Sigmoid colon (tissue), 7 donors: ENCODE data around the gene RNASEH1. TPM values are rescaled to one million over a fixed set of nuclear protein-coding genes. Genes with fewer than 3 reads are reported as not detected.

ENCODE experiments used
- DNase-seq: peaks from one replicate; pipeline ENCODE4 v3.0.0-alpha.2; 2019
- H3K27ac ChIP-seq, 4 donors: fragments of 200-600 bp; sonication (generic); one replicate each; pipeline ENCODE4 v1.5.1; 2016 to 2019; ENCODE audit warnings: mild to moderate bottlenecking in 1 of 4
- H3K27me3 ChIP-seq, 3 donors: fragments of 200-600 bp; sonication (generic); one replicate each; pipeline ENCODE4 v1.5.1; 2019; ENCODE audit warnings: mild to moderate bottlenecking in 1 of 3
- H3K36me3 ChIP-seq, 4 donors: fragments of 200-600 bp; sonication (generic); one replicate each; pipeline ENCODE4 v1.5.1; 2016 to 2019
- H3K4me1 ChIP-seq, 4 donors: fragments of 200-600 bp; sonication (generic); one replicate each; pipeline ENCODE4 v1.5.1; 2017 to 2019
- H3K4me3 ChIP-seq, 4 donors: fragments of 200-600 bp; sonication (generic); one replicate each; pipeline ENCODE4 v1.5.1; 2017 to 2019; ENCODE audit warnings: mild to moderate bottlenecking in 2 of 4, moderate library complexity in 1 of 4
- H3K9me3 ChIP-seq, 4 donors: fragments of 200-600 bp in 3 of 4; sonication (generic) in 3 of 4; one replicate each; pipeline versions ENCODE4 v1.5.1 to v1.6.1; 2013 to 2019
- CTCF ChIP-seq, 4 experiments: fragments of 450-650 bp in 3 of 4; fragments of 200-600 bp in 1 of 4; IDR thresholded peaks; one replicate each; pipeline ENCODE4 v1.5.1; 2016 to 2019; ENCODE audit warnings: antibody characterized with exemption in 4 of 4, mild to moderate bottlenecking in 3 of 4, moderate library complexity in 2 of 4
- EP300 ChIP-seq, 4 donors: sonication (generic); formaldehyde crosslinking; IDR thresholded peaks; one replicate each; pipeline ENCODE4 v1.6.1; 2017; ENCODE audit warnings: antibody characterized with exemption in 4 of 4
- POLR2A ChIP-seq, 2 donors: fragments of 450-650 bp; IDR thresholded peaks; one replicate each; pipeline ENCODE4 v1.6.1; 2016; ENCODE audit warnings: antibody characterized with exemption in 2 of 2, mild to moderate bottlenecking in 2 of 2, moderate library complexity in 2 of 2
- POLR2AphosphoS5 ChIP-seq, 4 donors: sonication (generic); formaldehyde crosslinking; IDR thresholded peaks; one replicate each; pipeline ENCODE4 v1.6.1; 2017; ENCODE audit warnings: antibody characterized with exemption in 4 of 4
- WGBS, 2 donors: extraction: QIAGEN DNeasy Blood & Tissue Kit; methylation state at CpG; one replicate each; pipeline ENCODE4 v1.1.7; 2013; 5-methylcytosine and 5-hydroxymethylcytosine counted together
- intact Hi-C: fragments of 100-400 bp; cut with DNase I; formaldehyde crosslinking; loops from one replicate; pipeline ENCODE4 v1.15.1; 2023
- polyA plus RNA-seq, 3 donors: library from polyadenylated mRNA; stranded (reverse); fragments of 200-250 nt; gene quantifications; one replicate each; pipeline ENCODE4 v1.2.3, GENCODE V29; 2013
- total RNA-seq, 4 donors: library from RNA; depleted of rRNA; stranded (reverse); fragments of >200 nt; gene quantifications; one replicate each; pipeline ENCODE4 v1.1.0, GENCODE V29; 2016
- donor health status: healthy with polysubstance abuse.
- donor health status: Bipolar disorder and iron deficiency.
- donor health status: healthy.

RNASEH1 gene
- total and polyA plus RNA-seq, 7 donors = 10.4 to 28.4 (median 20.5) TPM

GRCh38 chr2:3527886-3528785, 30.0 kb downstream of the RNASEH1 start:
- Histone ChIP-seq H3K27me3 (no peaks in the 10 kb centered on the region), H3K4me1 (peaks cover 0 to 33% (median 28%) of the 10 kb centered on the region in 4 donors), H3K4me3 (no peak overlapping the region), H3K36me3 (peaks cover 0 to 13% (median 5%) of the 10 kb centered on the region in 4 donors), H3K27ac (no peak overlapping the region), H3K9me3 (no peaks in the 10 kb centered on the region)
- DNase-seq = no peak
- TF ChIP-seq POLR2A (IDR thresholded peaks at IDR 0.05) (no peak), POLR2AphosphoS5 (IDR thresholded peaks at IDR 0.05) (no peak), CTCF (IDR thresholded peaks at IDR 0.05) (no peak), EP300 (IDR thresholded peaks at IDR 0.05) (no peak)
- intact Hi-C loops = no loop called here
- WGBS, 2 donors = 87 to 94% methylated on average over 40 of the region's 40 CpGs

- no peak for DNase-seq
- intact Hi-C loops = no loop called here
- Histone ChIP-seq H3K27me3 (no peaks in the 10 kb centered on the region), H3K36me3 (peaks cover 0 to 8% (median under 1%) of the 10 kb centered on the region in 4 donors), H3K27ac (no peak overlapping the region), H3K9me3 (no peaks in the 10 kb centered on the region), H3K4me3 (no peak overlapping the region), H3K4me1 (peaks cover 0 to 34% (median 32%) of the 10 kb centered on the region in 4 donors)
- WGBS, 2 donors = 93 to 95% methylated on average over 22 of the region's 22 CpGs
- TF ChIP-seq POLR2AphosphoS5 (IDR thresholded peaks at IDR 0.05) (no peak), POLR2A (IDR thresholded peaks at IDR 0.05) (no peak), CTCF (IDR thresholded peaks at IDR 0.05) (no peak), EP300 (IDR thresholded peaks at IDR 0.05) (no peak)
Observed at GRCh38 chr2:3526871-3527270, 31.3 kb downstream of the RNASEH1 start.

DNA sequence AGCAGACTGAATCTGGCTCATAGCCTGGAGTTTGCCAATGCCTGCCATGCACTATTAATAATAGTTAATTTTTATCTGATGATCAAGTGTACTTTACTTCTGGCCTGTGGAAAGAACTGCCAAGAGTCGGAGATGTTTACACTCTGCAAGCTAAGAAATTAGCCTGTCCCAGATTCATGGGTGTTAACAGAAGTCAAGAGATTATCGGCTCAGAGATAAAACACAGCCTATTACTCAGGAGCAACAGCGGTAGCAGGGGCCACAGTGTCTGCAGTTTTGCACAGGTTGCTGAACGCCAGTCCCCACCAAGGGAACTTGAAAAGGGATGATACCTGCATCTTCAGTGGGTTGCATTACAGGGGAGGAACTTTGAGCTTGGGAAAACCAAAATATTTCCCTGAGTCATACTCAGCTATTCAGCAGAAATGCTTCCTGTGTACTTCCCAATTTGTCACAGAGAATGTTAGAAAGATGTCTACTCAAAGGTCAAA, 34.5 kb downstream of the RNASEH1 start:
- no peak for TF ChIP-seq POLR2A (IDR thresholded peaks at IDR 0.05)
- TF ChIP-seq CTCF (IDR thresholded peaks at IDR 0.05) = no peak
- TF ChIP-seq POLR2AphosphoS5 (IDR thresholded peaks at IDR 0.05) = no peak
- no peak for TF ChIP-seq EP300 (IDR thresholded peaks at IDR 0.05)
- Histone ChIP-seq H3K4me1 (peaks cover 0 to 58% (median 47%) of the 10 kb centered on the region in 4 donors), H3K9me3 (no peaks in the 10 kb centered on the region), H3K27me3 (no peaks in the 10 kb centered on the region), H3K4me3 (peak overlapping the region in 2 of 4 donors; percentile 19 to 20), H3K27ac (peak overlapping the region; percentile 78 to 96 (median 82)), H3K36me3 (no peaks in the 10 kb centered on the region)
- DNase-seq = no peak
- 76 to 87% methylated on average over 4 of the region's 4 CpGs for WGBS, 2 donors
- intact Hi-C loops = no loop called here

- Histone ChIP-seq H3K27me3 (no peaks in the 10 kb centered on the region), H3K4me1 (peaks cover 0 to 62% (median 51%) of the 10 kb centered on the region in 4 donors), H3K9me3 (no peaks in the 10 kb centered on the region), H3K27ac (peak overlapping the region; percentile 78 to 96 (median 82)), H3K4me3 (peak overlapping the region in 2 of 4 donors; percentile 19 to 20), H3K36me3 (no peaks in the 10 kb centered on the region)
- 87 to 89% methylated on average over 13 of the region's 13 CpGs for WGBS, 2 donors
- peak; percentile 83 for DNase-seq
- intact Hi-C loops = no loop called here
- peak in 2 of 4 donors; percentile 6 to 35 for TF ChIP-seq POLR2AphosphoS5 (IDR thresholded peaks at IDR 0.05)
- TF ChIP-seq CTCF (IDR thresholded peaks at IDR 0.05) = no peak
Observed at GRCh38 chr2:3522961-3523421, 35.1 kb downstream of the RNASEH1 start.
